ENCODE data around the gene BROX.

BROX gene

DNA sequence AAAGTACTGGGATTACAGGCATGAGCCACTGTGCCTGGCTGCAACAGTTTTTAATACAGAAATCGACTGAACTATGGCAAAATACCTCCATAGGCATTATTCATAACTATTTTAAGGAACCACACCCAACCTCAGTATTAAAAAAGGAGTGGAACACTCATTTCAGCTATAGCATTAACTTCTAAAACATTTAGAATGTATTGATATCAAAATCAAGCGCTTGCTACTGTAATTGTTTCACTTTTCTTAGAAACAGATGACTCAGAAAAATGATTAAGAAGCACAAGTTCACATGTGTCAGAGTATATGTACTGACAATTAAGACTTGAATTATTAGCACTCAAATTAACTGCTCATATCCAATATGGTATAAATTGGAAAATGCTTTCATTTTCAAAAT lies 15.2 kb upstream of the BROX start:
- no peaks in the 10 kb centered on the region for H3K36me3 ChIP-seq (ENCODE audit: control insufficient read depth, insufficient read depth, low read length)
- H3K9ac ChIP-seq: no peak overlapping the region
- TF ChIP-seq, protein P1, sequence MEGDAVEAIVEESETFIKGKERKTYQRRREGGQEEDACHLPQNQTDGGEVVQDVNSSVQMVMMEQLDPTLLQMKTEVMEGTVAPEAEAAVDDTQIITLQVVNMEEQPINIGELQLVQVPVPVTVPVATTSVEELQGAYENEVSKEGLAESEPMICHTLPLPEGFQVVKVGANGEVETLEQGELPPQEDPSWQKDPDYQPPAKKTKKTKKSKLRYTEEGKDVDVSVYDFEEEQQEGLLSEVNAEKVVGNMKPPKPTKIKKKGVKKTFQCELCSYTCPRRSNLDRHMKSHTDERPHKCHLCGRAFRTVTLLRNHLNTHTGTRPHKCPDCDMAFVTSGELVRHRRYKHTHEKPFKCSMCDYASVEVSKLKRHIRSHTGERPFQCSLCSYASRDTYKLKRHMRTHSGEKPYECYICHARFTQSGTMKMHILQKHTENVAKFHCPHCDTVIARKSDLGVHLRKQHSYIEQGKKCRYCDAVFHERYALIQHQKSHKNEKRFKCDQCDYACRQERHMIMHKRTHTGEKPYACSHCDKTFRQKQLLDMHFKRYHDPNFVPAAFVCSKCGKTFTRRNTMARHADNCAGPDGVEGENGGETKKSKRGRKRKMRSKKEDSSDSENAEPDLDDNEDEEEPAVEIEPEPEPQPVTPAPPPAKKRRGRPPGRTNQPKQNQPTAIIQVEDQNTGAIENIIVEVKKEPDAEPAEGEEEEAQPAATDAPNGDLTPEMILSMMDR (IDR thresholded peaks at IDR 0.05): no peak
- no peak overlapping the region for H2AFZ ChIP-seq
- no peaks in the 10 kb centered on the region for H3K4me1 ChIP-seq
- H3K4me3 ChIP-seq (ENCODE audit: low read depth, low read length): no peak overlapping the region
- no peak overlapping the region for H3K27ac ChIP-seq
- no peaks in the 10 kb centered on the region for H3K79me2 ChIP-seq
- H3K27me3 ChIP-seq (ENCODE audit: control insufficient read depth, insufficient read depth, low read length): no peaks in the 10 kb centered on the region
- H3K9me3 ChIP-seq (ENCODE audit: control insufficient read depth, low read length): no peaks in the 10 kb centered on the region
- no peak overlapping the region for H3K4me2 ChIP-seq (ENCODE audit: low read length)

DNA sequence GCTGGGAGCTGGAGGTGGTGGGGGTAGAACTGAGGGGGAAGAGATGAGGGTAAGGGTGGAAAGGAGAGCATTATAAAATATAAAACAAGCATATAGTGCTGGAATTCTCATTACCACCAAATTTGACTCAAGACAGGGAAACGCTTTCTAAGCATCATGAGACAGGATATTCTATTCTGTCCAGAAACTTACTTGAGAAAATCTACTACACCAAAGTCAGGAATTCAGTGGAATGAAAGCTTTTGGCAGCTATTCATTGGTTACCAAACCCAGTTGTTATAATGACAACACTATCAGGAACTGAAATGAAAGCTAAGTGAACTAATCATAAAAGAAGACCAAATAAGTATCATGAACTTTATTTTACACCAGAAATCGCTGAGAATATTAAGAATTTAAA lies 14.5 kb upstream of the BROX start:
- H3K9ac ChIP-seq: no peak overlapping the region
- TF ChIP-seq, protein P1 (IDR thresholded peaks at IDR 0.05): no peak

DNA sequence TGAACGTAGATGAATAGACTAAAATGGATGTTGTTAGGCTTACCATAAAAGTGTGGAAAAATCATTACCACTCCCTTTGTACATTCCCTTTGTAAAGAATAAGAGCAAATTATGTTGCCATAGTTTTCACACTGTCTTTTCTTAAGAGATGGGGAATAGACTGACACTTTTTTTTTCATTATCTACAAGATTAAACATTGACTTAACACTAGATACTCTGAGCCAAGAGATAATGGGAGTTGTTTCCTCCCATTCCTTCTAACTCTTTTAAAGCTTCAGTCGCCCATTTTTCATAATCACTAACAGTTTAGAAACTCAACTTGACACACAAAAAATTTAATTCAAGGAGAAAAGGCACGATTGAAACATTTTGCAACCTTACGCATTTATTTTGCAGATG lies 10.2 kb upstream of the BROX start:
- Histone ChIP-seq H3K79me2 (peaks cover 8% of the 10 kb centered on the region), H3K4me3 (ENCODE audit: low read depth, low read length) (no peak overlapping the region), H2AFZ (no peak overlapping the region), H3K36me3 (ENCODE audit: control insufficient read depth, insufficient read depth, low read length) (no peaks in the 10 kb centered on the region), H3K4me2 (ENCODE audit: low read length) (no peak overlapping the region), H3K27ac (no peak overlapping the region), H3K27me3 (ENCODE audit: control insufficient read depth, insufficient read depth, low read length) (no peaks in the 10 kb centered on the region), H3K9ac (no peak overlapping the region), H3K9me3 (ENCODE audit: control insufficient read depth, low read length) (no peaks in the 10 kb centered on the region), H3K4me1 (no peaks in the 10 kb centered on the region)
- TF ChIP-seq, protein P1 (IDR thresholded peaks at IDR 0.05): no peak

More for the DNA sequence above, 14.5 kb upstream of the BROX start:
- Histone ChIP-seq H3K79me2 (no peaks in the 10 kb centered on the region), H2AFZ (no peak overlapping the region), H3K4me3 (ENCODE audit: low read depth, low read length) (no peak overlapping the region), H3K27me3 (ENCODE audit: control insufficient read depth, insufficient read depth, low read length) (no peaks in the 10 kb centered on the region), H3K4me2 (ENCODE audit: low read length) (no peak overlapping the region), H3K4me1 (no peaks in the 10 kb centered on the region), H3K9me3 (ENCODE audit: control insufficient read depth, low read length) (no peaks in the 10 kb centered on the region), H3K36me3 (ENCODE audit: control insufficient read depth, insufficient read depth, low read length) (no peaks in the 10 kb centered on the region), H3K27ac (no peak overlapping the region)

DNA sequence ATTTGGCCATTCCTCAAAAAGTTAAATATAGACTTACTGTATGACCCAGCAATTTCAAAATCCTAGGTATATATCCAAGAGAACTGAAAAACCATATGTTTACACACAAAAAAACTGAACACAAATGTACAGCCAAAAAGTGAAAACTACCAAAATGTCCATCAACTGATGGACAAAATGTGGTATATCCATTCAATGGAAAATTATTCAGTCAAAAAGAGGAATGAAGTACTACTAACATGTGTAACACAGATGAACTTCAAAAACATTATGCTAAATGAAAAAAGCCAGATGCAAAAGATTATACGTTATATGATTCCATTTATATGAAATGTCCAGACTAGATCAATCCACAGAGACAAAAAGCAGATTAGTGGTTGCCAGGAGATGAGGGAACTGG lies 8.1 kb upstream of the BROX start:
- Histone ChIP-seq H3K4me2 (ENCODE audit: low read length) (no peak overlapping the region), H3K36me3 (ENCODE audit: control insufficient read depth, insufficient read depth, low read length) (no peaks in the 10 kb centered on the region)

DNA sequence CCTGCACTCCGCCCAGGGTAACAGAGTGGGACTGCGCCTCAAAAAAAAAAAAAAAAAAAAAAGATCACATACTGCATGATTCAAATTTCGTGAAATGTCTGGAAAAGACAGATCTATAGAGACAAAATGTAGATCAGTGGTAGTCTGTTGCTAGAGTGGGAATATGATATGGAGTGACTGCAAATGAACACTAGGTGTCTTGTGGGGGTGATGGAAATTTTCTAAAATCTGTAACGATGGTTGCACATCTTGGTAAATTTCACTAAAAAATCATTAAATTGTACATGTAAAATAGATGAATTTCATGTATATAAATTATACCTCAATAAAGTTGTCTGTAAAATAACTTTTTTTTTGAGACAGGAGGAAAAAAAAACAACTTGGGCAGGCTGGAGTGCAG lies 5.5 kb upstream of the BROX start:
- TF ChIP-seq, protein P1 (IDR thresholded peaks at IDR 0.05): no peak
- Histone ChIP-seq H3K27me3 (ENCODE audit: control insufficient read depth, insufficient read depth, low read length) (no peaks in the 10 kb centered on the region), H3K79me2 (peaks cover 16% of the 10 kb centered on the region), H3K9ac (no peak overlapping the region), H2AFZ (no peak overlapping the region), H3K36me3 (ENCODE audit: control insufficient read depth, insufficient read depth, low read length) (no peaks in the 10 kb centered on the region), H3K4me3 (ENCODE audit: low read depth, low read length) (no peak overlapping the region), H3K9me3 (ENCODE audit: control insufficient read depth, low read length) (no peaks in the 10 kb centered on the region), H3K4me1 (no peaks in the 10 kb centered on the region), H3K4me2 (ENCODE audit: low read length) (no peak overlapping the region), H3K27ac (no peak overlapping the region)

More for the DNA sequence above, 8.1 kb upstream of the BROX start:
- Histone ChIP-seq H2AFZ (no peak overlapping the region), H3K9ac (no peak overlapping the region), H3K4me1 (no peaks in the 10 kb centered on the region), H3K79me2 (peaks cover 11% of the 10 kb centered on the region), H3K27me3 (ENCODE audit: control insufficient read depth, insufficient read depth, low read length) (no peaks in the 10 kb centered on the region), H3K9me3 (ENCODE audit: control insufficient read depth, low read length) (no peaks in the 10 kb centered on the region), H3K27ac (no peak overlapping the region), H3K4me3 (ENCODE audit: low read depth, low read length) (no peak overlapping the region)
- TF ChIP-seq, protein P1 (IDR thresholded peaks at IDR 0.05): no peak

Measured in parathyroid adenoma (tissue), 2 donors.